ENCODE data around the gene NYAP2.

NYAP2 gene

GRCh38 chr2:225466891-225467604, 67.5 kb downstream of the NYAP2 start:
- Histone ChIP-seq H2AFZ (ENCODE audit: low read length) (no peak overlapping the region), H3K4me3 (ENCODE audit: low read depth, low read length, poor library complexity, severe bottlenecking) (no peak overlapping the region), H3K9ac (ENCODE audit: low read length) (no peak overlapping the region), H3K79me2 (ENCODE audit: insufficient read depth, low read length) (no peaks in the 10 kb centered on the region), H3K4me1 (ENCODE audit: insufficient read depth, low read length, severe bottlenecking) (peaks cover 5% of the 10 kb centered on the region), H3K9me3 (ENCODE audit: low read length) (no peaks in the 10 kb centered on the region), H3K27ac (ENCODE audit: low read depth, low read length, poor library complexity, severe bottlenecking) (no peak overlapping the region), H4K20me1 (ENCODE audit: insufficient read depth, low read length) (no peaks in the 10 kb centered on the region), H3K4me2 (ENCODE audit: low read length) (no peak overlapping the region), H3K27me3 (ENCODE audit: insufficient read depth, low read length) (no peaks in the 10 kb centered on the region), H3F3A (ENCODE audit: insufficient read depth, low read length) (no peaks in the 10 kb centered on the region), H3K36me3 (ENCODE audit: insufficient read depth, low read length) (no peaks in the 10 kb centered on the region), H3K9me2 (ENCODE audit: low read depth, low read length) (no peaks in the 10 kb centered on the region)
- no peak for TF ChIP-seq CTCF (IDR thresholded peaks at IDR 0.05; ENCODE audit: low read length)

GRCh38 chr2:225468131-225468530, 68.6 kb downstream of the NYAP2 start:
- Histone ChIP-seq H3K4me1 (ENCODE audit: insufficient read depth, low read length, severe bottlenecking) (peaks cover 5% of the 10 kb centered on the region), H2AFZ (ENCODE audit: low read length) (no peak overlapping the region), H3K79me2 (ENCODE audit: insufficient read depth, low read length) (no peaks in the 10 kb centered on the region), H3K4me2 (ENCODE audit: low read length) (no peak overlapping the region), H4K20me1 (ENCODE audit: insufficient read depth, low read length) (no peaks in the 10 kb centered on the region), H3K9me2 (ENCODE audit: low read depth, low read length) (no peaks in the 10 kb centered on the region), H3K36me3 (ENCODE audit: insufficient read depth, low read length) (no peaks in the 10 kb centered on the region), H3K9ac (ENCODE audit: low read length) (no peak overlapping the region), H3K27ac (ENCODE audit: low read depth, low read length, poor library complexity, severe bottlenecking) (no peak overlapping the region), H3K9me3 (ENCODE audit: low read length) (no peaks in the 10 kb centered on the region), H3F3A (ENCODE audit: insufficient read depth, low read length) (no peaks in the 10 kb centered on the region), H3K4me3 (ENCODE audit: low read depth, low read length, poor library complexity, severe bottlenecking) (no peak overlapping the region), H3K27me3 (ENCODE audit: insufficient read depth, low read length) (no peaks in the 10 kb centered on the region)
- no peak for TF ChIP-seq EZH2 (IDR thresholded peaks at IDR 0.05; ENCODE audit: borderline replicate concordance, low read length)
- no peak for TF ChIP-seq CTCF (IDR thresholded peaks at IDR 0.05; ENCODE audit: low read length)

DNA sequence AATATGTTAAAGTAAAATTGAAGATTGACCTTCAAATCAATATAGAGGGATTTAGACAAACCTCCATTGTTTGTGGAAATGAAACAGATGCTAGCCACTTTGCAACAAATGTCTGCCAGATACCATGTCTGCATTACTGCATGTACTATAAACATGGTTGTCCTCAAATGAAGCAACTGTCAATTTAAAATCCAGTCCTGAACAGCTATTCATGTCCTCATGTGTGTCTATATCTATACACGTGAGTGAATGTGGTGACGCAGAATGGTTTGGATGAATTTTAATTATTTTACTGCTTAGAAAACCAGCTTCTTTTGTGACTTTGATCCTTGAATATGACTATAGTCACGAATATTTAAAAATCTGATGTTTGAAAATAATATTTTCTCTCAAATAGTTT, 71.5 kb downstream of the NYAP2 start:
- no peak overlapping the region for H2AFZ ChIP-seq (ENCODE audit: low read length)
- no peak overlapping the region for H3K4me3 ChIP-seq (ENCODE audit: low read depth, low read length, poor library complexity, severe bottlenecking)
- H3K9me3 ChIP-seq (ENCODE audit: low read length) = no peaks in the 10 kb centered on the region
- H3K9ac ChIP-seq (ENCODE audit: low read length) = no peak overlapping the region
- TF ChIP-seq EZH2 (IDR thresholded peaks at IDR 0.05; ENCODE audit: borderline replicate concordance, low read length) (no peak), CTCF (IDR thresholded peaks at IDR 0.05; ENCODE audit: low read length) (no peak)
- no peaks in the 10 kb centered on the region for H3K27me3 ChIP-seq (ENCODE audit: insufficient read depth, low read length)
- H3K4me2 ChIP-seq (ENCODE audit: low read length) = no peak overlapping the region
- no peaks in the 10 kb centered on the region for H3K36me3 ChIP-seq (ENCODE audit: insufficient read depth, low read length)
- no peaks in the 10 kb centered on the region for H3K9me2 ChIP-seq (ENCODE audit: low read depth, low read length)
- H3K79me2 ChIP-seq (ENCODE audit: insufficient read depth, low read length) = no peaks in the 10 kb centered on the region
- H4K20me1 ChIP-seq (ENCODE audit: insufficient read depth, low read length) = no peaks in the 10 kb centered on the region
- no peak overlapping the region for H3K27ac ChIP-seq (ENCODE audit: low read depth, low read length, poor library complexity, severe bottlenecking)
- H3F3A ChIP-seq (ENCODE audit: insufficient read depth, low read length) = no peaks in the 10 kb centered on the region
- H3K4me1 ChIP-seq (ENCODE audit: insufficient read depth, low read length, severe bottlenecking) = no peaks in the 10 kb centered on the region
